ENCODE data around the gene MTG1. TPM values are rescaled to one million over a fixed set of nuclear protein-coding genes. Genes with fewer than 3 reads are reported as not detected.
A peak's percentile ranks its signal among the peaks of the same experiment; 100 is the strongest.

MTG1 gene
- total RNA-seq, 1 donor from 2014 or later = 57.5 TPM

DNA sequence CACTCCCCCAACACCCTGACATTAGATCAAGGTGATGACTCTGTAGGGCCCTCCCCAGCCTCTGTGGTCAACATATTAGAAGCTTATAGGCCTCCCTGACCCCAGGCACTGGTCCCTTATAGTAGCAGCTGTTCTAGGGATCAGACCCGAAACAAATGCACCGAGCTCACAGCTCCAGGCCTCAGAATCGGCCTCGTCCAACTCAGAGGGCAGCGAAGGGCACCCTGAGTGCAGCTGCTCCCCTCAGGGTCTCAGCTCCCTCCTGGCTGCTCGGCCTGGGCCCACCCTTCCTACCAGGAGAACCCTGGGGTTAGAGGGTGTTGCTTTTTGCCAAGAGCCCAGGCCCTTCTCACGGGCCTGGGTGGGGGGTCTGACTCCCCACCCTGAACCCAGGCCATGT is 25.8 kb upstream of the MTG1 start:
- peaks cover 3 to 57% of the 10 kb centered on the region in 2 donors for H3K36me3 ChIP-seq
- H3K9me3 ChIP-seq = no peaks in the 10 kb centered on the region
- no peaks in the 10 kb centered on the region for H3K27me3 ChIP-seq
- peaks cover 14% of the 10 kb centered on the region for H3K4me1 ChIP-seq
- no peak overlapping the region for H3K27ac ChIP-seq
- DNase-seq (ENCODE audit: extremely low spot score in 2 of 2) = no peak
- H3K4me3 ChIP-seq = no peak overlapping the region
- TF ChIP-seq POLR2AphosphoS5 (IDR thresholded peaks at IDR 0.05; ENCODE audit: insufficient read depth in 1 of 2, low read depth in 1 of 2) (no peak), POLR2A (IDR thresholded peaks at IDR 0.05) (no peak)
- TF ChIP-seq, protein P1, sequence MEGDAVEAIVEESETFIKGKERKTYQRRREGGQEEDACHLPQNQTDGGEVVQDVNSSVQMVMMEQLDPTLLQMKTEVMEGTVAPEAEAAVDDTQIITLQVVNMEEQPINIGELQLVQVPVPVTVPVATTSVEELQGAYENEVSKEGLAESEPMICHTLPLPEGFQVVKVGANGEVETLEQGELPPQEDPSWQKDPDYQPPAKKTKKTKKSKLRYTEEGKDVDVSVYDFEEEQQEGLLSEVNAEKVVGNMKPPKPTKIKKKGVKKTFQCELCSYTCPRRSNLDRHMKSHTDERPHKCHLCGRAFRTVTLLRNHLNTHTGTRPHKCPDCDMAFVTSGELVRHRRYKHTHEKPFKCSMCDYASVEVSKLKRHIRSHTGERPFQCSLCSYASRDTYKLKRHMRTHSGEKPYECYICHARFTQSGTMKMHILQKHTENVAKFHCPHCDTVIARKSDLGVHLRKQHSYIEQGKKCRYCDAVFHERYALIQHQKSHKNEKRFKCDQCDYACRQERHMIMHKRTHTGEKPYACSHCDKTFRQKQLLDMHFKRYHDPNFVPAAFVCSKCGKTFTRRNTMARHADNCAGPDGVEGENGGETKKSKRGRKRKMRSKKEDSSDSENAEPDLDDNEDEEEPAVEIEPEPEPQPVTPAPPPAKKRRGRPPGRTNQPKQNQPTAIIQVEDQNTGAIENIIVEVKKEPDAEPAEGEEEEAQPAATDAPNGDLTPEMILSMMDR (IDR thresholded peaks at IDR 0.05) = no peak
- intact Hi-C loops (cut with DNase I) = no loop called here

DNA sequence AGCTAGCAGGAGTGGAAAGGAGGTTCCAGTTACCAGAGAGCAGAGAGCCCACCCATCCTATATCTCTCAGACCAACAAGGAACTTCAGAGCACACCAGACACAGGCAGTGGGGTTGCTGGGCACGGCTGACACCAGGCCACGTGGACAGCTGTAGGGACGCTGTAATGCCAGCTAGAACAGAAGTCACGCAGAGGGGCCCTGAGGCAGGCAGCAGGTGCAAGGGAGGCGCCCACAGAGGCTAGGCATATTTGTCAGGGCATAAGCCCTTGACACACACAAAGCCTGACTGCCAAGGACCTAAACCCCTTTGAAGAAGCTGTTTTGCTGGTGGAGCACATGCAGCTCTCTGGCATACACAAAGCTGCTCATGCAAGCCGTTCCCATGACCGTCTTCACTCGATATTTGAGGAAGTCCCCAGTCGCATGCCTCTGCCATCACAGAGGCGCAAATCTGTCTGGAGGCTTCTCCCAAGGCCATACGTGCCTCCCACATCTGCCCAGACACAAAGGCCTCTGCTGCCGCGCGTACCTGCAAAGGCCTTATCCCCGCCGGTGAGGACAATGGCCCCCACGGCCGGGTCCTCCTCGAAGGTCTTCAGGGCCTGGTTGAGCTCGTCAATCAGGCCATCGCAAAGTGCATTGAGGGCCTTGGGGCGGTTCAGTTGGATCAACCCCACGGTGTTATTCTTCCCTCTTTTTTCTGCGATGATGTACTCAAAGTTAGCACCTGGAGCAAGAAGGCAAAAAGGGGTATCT is 23.7 kb upstream of the MTG1 start:
- TF ChIP-seq POLR2A (IDR thresholded peaks at IDR 0.05) (no peak), POLR2AphosphoS5 (IDR thresholded peaks at IDR 0.05; ENCODE audit: insufficient read depth in 1 of 2, low read depth in 1 of 2) (no peak)
- TF ChIP-seq, protein P1 (IDR thresholded peaks at IDR 0.05) = no peak
- H3K36me3 ChIP-seq = peaks cover 3 to 45% of the 10 kb centered on the region in 2 donors
- intact Hi-C loops (cut with DNase I) = no loop called here

DNA sequence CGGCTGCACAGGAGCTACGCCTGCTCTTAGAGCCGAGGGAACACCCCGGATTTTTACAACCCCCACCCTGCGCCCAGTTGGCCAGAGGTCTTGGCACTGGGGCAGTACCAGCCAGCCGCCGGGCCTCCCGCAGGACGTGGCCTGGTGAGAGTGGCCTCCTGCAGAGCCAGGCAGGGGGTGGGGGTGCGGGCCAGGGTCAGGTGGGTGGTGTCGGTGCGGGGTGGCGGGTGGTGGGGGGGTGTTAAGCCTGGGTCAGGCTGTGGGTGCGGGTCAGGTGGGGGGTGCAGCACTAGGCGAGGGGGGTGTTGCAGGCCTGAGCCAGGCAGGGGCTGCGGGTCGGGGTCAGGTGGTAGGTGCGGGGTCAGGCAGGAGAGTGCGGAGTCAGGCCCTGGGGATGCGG is 21.4 kb upstream of the MTG1 start:
- TF ChIP-seq POLR2A (IDR thresholded peaks at IDR 0.05) = no peak
- TF ChIP-seq, protein P1 (IDR thresholded peaks at IDR 0.05) = no peak
- no peak for TF ChIP-seq POLR2AphosphoS5 (IDR thresholded peaks at IDR 0.05; ENCODE audit: insufficient read depth in 1 of 2, low read depth in 1 of 2)
- H3K27me3 ChIP-seq = no peaks in the 10 kb centered on the region
- no peaks in the 10 kb centered on the region for H3K9me3 ChIP-seq
- no peak overlapping the region for H3K27ac ChIP-seq
- intact Hi-C loops (cut with DNase I) = no loop called here
- H3K4me1 ChIP-seq = peaks cover 21% of the 10 kb centered on the region
- DNase-seq (ENCODE audit: extremely low spot score in 2 of 2) = no peak
- H3K36me3 ChIP-seq = peaks cover 0 to 28% of the 10 kb centered on the region in 2 donors
- peak overlapping the region; percentile 71 to 80 for H3K4me3 ChIP-seq

More for the DNA sequence above, 23.7 kb upstream of the MTG1 start:
- Histone ChIP-seq H3K9me3 (no peaks in the 10 kb centered on the region), H3K4me1 (peaks cover 19% of the 10 kb centered on the region), H3K27ac (no peak overlapping the region), H3K27me3 (no peaks in the 10 kb centered on the region), H3K4me3 (no peak overlapping the region)
- DNase-seq (ENCODE audit: extremely low spot score in 2 of 2) = no peak

DNA sequence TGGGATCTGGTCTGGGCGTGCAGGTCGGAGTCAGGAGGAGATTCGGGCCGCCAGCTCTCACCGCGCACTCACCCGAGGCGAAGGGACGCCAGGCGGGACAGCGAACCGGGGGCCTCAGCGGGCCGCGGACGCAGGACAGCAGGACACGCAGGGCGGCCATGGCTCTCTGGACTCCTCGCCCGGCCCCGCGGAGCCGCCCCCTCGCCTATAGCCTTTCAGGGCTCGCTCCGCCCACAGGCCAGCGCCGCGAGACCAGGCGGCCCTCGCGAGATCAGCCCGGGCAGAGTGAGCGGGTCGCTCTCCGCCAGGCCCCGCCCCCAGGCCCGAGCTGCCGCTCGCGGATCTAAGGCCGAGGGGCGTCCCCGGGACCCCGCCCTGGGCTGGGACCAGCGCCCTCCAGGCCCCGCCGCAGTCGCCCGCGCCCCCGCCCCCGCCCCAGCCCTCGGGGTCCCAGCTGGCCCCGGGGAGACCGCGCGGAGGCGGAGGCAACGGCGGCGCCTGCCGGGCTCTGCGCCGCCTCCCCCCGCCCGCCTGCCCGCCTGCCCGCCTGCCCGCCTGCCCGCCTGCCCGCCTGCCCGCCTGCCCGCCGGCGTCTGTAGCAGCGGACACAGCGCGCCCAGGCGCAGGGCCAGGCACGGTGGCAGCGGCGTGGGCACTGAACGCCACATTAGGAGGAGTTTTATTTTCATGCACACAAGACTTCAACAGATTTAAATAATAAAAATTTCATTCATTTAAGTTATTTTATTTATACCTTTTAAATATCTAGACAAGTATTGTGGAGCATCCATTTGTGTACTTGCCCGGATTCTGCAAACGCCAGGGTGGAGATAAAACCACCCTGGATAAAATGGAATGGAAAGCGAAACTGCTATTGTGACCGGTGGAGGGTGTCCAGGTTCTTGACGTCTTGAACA is 20.5 kb upstream of the MTG1 start, which contains the start of gene ECHS1:
Gene ECHS1, minus strand, starts transcription at position 181 of the 917 bp plus-strand sequence. Its CDS starts 21 bp downstream, at position 160.
- TF ChIP-seq, protein P1 (IDR thresholded peaks at IDR 0.05) = no peak
- TF ChIP-seq POLR2AphosphoS5 (IDR thresholded peaks at IDR 0.05; ENCODE audit: insufficient read depth in 1 of 2, low read depth in 1 of 2) (peak in 1 of 2 donors; percentile 58), POLR2A (IDR thresholded peaks at IDR 0.05) (peak in 1 of 2 donors; percentile 42)
- intact Hi-C loops (cut with DNase I) = no loop called here
- no peaks in the 10 kb centered on the region for H3K9me3 ChIP-seq

More for the DNA sequence above, 20.5 kb upstream of the MTG1 start, which contains the start of gene ECHS1:
- H3K4me1 ChIP-seq = peaks cover 28% of the 10 kb centered on the region
- H3K4me3 ChIP-seq = peak within 1 kb of the TSS; percentile 71 to 80
- H3K27me3 ChIP-seq = no peaks in the 10 kb centered on the region
- peaks cover 0 to 22% of the 10 kb centered on the region in 2 donors for H3K36me3 ChIP-seq
- peak within 1 kb of the TSS; percentile 51 for H3K27ac ChIP-seq
- no peak for DNase-seq (ENCODE audit: extremely low spot score in 2 of 2)
